PC-3 (cell line): ENCODE results near the gene STAT3. TPM values are rescaled to one million over a fixed set of nuclear protein-coding genes. Genes with fewer than 3 reads are reported as not detected.

Source experiments
- ATAC-seq: fragments of 200-7000 bp; cut with Tn5 transposase; 2 replicates; pipeline ENCODE4 v1.9.1; 2020; ENCODE audit warnings: mild to moderate bottlenecking, moderate library complexity
- BruUV-seq: library from RNA; stranded (reverse); fragments of 400-500 nt; replicated peaks from 2 replicates; lab custom pipeline; 2021; lab: Mats Ljungman, UMichigan
- CTCF ChIA-PET: fragments of 300-600 bp; sonication (Branson Sonifier 250); formaldehyde crosslinking; loops from one replicate; lab custom pipeline; 2022; ENCODE audit warnings: antibody characterized with exemption; lab: Charles Lee
- POLR2A ChIA-PET: fragments of 300-600 bp; sonication (Branson Sonifier 250); formaldehyde crosslinking; loops from one replicate; lab custom pipeline; 2022; ENCODE audit warnings: antibody characterized with exemption; ENCODE audit not compliant: unreplicated experiment; lab: Charles Lee
- DNase-seq: peaks from one replicate; pipeline ENCODE4 v3.0.0-alpha.2; 2015
- H2AFZ ChIP-seq: fragments of 300-600 bp; sonication (generic); 2 replicates; pipeline ENCODE4 v1.6.0; 2016; ENCODE audit warnings: antibody characterized with exemption, low read length
- H3F3A ChIP-seq: fragments of 300-600 bp; sonication (generic); one replicate; pipeline ENCODE4 v1.6.0; 2017; ENCODE audit warnings: antibody characterized with exemption, low read length, control low read depth, mild to moderate bottlenecking; ENCODE audit not compliant: unreplicated experiment
- H3K27ac ChIP-seq: fragments of 300-600 bp; sonication (generic); 2 replicates; pipeline ENCODE4 v1.5.1; 2016; ENCODE audit warnings: mild to moderate bottlenecking, low read length
- H3K27me3 ChIP-seq: fragments of 300-600 bp; sonication (generic); 2 replicates; pipeline ENCODE4 v1.6.1; 2016; ENCODE audit warnings: low read length, mixed read lengths
- H3K36me3 ChIP-seq: fragments of 300-600 bp; sonication (generic); 2 replicates; pipeline ENCODE4 v1.6.1; 2016; ENCODE audit warnings: low read depth, mixed run types, low read length, mixed read lengths
- H3K4me1 ChIP-seq: fragments of 300-600 bp; sonication (generic); 2 replicates; pipeline ENCODE4 v1.5.1; 2016; ENCODE audit warnings: low read length; ENCODE audit not compliant: insufficient read depth
- H3K4me2 ChIP-seq: fragments of 300-600 bp; sonication (generic); 2 replicates; pipeline ENCODE4 v1.6.0; 2016; ENCODE audit warnings: low read length
- H3K4me3 ChIP-seq: fragments of 300-600 bp; sonication (generic); 2 replicates; pipeline ENCODE4 v1.5.1; 2016; ENCODE audit warnings: mild to moderate bottlenecking, low read length, mixed read lengths
- H3K79me2 ChIP-seq: fragments of 300-600 bp; sonication (generic); 2 replicates; pipeline ENCODE4 v1.6.1; 2017; ENCODE audit warnings: low read length, mixed read lengths
- H3K9ac ChIP-seq: fragments of 300-600 bp; sonication (generic); 2 replicates; pipeline ENCODE4 v1.6.0; 2016; ENCODE audit warnings: mild to moderate bottlenecking, low read length
- H3K9me2 ChIP-seq: fragments of 300-600 bp; sonication (generic); replicated peaks from 2 replicates; pipeline ENCODE4 v1.6.1; 2016; ENCODE audit warnings: mixed run types, low read length, mixed read lengths
- H3K9me3 ChIP-seq: fragments of 300-600 bp; sonication (generic); 2 replicates; pipeline ENCODE4 v1.6.1; 2016; ENCODE audit warnings: low read length, mixed read lengths
- H4K20me1 ChIP-seq: fragments of 300-600 bp; sonication (generic); 2 replicates; pipeline ENCODE4 v1.6.1; 2016; ENCODE audit warnings: low read length, mixed read lengths
- EZH2 ChIP-seq: fragments of 300-600 bp; sonication (generic); IDR thresholded peaks from one replicate; pipeline ENCODE4 v1.6.1; 2017; ENCODE audit warnings: antibody characterized with exemption, mild to moderate bottlenecking, low read length; ENCODE audit not compliant: unreplicated experiment
- EZH2phosphoT487 ChIP-seq: fragments of 300-600 bp; sonication (generic); IDR thresholded peaks from 2 replicates; pipeline ENCODE4 v1.6.1; 2018; ENCODE audit warnings: mild to moderate bottlenecking, antibody characterized with exemption, low read length, borderline replicate concordance
- intact Hi-C: fragments of 100-400 bp; cut with micrococcal nuclease; formaldehyde crosslinking; loops from 2 replicates; pipeline ENCODE4 v1.9.0; 2023
- total RNA-seq: library from RNA; depleted of rRNA; stranded (reverse); fragments of >200 nt; gene quantifications from 2 replicates; pipeline ENCODE4 v1.2.3, GENCODE V29; 2014
- TF ChIP-seq, protein P1 (sequence below): fragments of 300-600 bp; sonication (generic); conservative IDR thresholded peaks from 2 replicates; pipeline ENCODE4 v1.5.1; 2017; ENCODE audit warnings: antibody characterized with exemption, low read depth, mild to moderate bottlenecking, low read length

The STAT3 gene
- total RNA-seq, 1 experiment from 2014 or later: not detected

DNA sequence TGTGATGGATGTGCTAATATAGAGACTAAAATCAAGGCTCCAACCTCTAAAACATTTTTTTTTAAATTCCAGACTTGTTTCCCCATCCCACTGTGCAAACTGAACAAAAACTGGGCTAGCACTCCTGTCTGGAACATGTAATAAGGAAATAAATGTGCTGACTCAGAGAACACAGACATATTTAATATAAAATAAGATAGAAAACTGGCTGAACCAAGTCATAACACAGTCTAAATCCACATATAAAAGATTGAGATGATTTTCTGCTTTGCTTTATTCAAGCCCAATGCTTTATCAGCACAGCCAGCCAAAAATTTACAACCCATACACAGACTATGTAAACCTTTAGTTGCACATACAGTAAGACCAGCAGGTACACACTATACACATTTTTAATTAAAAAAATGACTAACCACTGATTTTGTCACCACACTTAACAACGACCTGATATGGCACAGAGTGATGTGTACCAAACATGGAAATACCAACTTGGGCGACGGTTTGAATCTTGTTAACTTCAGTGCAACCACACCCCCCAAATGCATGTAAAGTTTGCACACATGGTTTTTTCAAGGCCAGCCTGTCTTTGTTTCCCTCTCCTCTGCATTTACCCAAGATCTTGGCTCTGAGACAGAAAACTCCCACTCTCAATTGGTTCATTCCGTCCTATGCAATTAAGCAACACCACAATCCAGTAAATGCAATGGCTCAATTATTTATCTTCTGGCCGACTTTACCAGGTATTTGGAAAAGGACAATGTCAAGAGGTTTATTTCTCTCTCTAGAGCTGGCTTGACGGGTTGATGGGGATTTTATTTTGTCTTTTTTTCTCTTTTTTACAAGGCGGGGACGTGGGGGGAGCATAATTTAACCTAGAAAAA is 1.2 kb downstream of the STAT3 start:
- H3K4me3 ChIP-seq: no peak overlapping the region
- no peak overlapping the region for H3K27ac ChIP-seq
- no peak overlapping the region for H3K4me2 ChIP-seq
- no peaks in the 10 kb centered on the region for H3K79me2 ChIP-seq
- no peaks in the 10 kb centered on the region for H3K27me3 ChIP-seq
- POLR2A ChIA-PET: no interaction called here
- DNase-seq (no peak), ATAC-seq (no peak)
- no peaks in the 10 kb centered on the region for H3F3A ChIP-seq
- CTCF ChIA-PET: no interaction called here
- H3K9me2 ChIP-seq: no peaks in the 10 kb centered on the region
- no peaks in the 10 kb centered on the region for H3K4me1 ChIP-seq
- no TSS peak for BruUV-seq
- intact Hi-C loops: no loop called here
- H2AFZ ChIP-seq: no peak overlapping the region
- no peak for TF ChIP-seq EZH2phosphoT487
- no peak for TF ChIP-seq EZH2
- TF ChIP-seq, protein P1, sequence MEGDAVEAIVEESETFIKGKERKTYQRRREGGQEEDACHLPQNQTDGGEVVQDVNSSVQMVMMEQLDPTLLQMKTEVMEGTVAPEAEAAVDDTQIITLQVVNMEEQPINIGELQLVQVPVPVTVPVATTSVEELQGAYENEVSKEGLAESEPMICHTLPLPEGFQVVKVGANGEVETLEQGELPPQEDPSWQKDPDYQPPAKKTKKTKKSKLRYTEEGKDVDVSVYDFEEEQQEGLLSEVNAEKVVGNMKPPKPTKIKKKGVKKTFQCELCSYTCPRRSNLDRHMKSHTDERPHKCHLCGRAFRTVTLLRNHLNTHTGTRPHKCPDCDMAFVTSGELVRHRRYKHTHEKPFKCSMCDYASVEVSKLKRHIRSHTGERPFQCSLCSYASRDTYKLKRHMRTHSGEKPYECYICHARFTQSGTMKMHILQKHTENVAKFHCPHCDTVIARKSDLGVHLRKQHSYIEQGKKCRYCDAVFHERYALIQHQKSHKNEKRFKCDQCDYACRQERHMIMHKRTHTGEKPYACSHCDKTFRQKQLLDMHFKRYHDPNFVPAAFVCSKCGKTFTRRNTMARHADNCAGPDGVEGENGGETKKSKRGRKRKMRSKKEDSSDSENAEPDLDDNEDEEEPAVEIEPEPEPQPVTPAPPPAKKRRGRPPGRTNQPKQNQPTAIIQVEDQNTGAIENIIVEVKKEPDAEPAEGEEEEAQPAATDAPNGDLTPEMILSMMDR: no peak
- H4K20me1 ChIP-seq: no peaks in the 10 kb centered on the region
- no peaks in the 10 kb centered on the region for H3K36me3 ChIP-seq
- H3K9ac ChIP-seq: no peak overlapping the region
- H3K9me3 ChIP-seq: no peaks in the 10 kb centered on the region

DNA sequence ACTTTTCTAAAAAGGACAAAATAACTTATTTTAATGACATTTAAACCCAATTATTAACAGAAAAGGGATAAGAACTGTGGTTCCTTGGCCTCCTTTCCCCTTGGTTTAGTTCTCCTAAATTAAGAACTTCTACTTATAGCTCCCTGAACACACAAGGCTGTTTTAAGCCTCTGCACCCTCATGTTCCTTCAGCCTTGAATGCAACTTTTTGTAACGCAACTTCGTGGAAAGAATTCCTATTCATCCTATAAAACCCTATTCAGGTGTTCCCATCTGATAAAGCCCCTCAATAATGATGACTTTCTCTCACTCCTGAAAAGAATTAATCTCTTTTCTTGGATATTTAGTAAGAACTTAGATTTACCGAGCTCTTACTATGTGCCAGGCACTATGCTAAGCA is 6.3 kb downstream of the STAT3 start:
- intact Hi-C loops: no loop called here

More for the DNA sequence above, 6.3 kb downstream of the STAT3 start:
- no peaks in the 10 kb centered on the region for H4K20me1 ChIP-seq
- H3F3A ChIP-seq: no peaks in the 10 kb centered on the region
- no peak for TF ChIP-seq EZH2phosphoT487
- TF ChIP-seq EZH2: no peak
- TF ChIP-seq, protein P1: no peak
- H3K36me3 ChIP-seq: no peaks in the 10 kb centered on the region
- POLR2A ChIA-PET: no interaction called here
- CTCF ChIA-PET: no interaction called here
- no peak overlapping the region for H2AFZ ChIP-seq
- no peak overlapping the region for H3K27ac ChIP-seq
- ATAC-seq (no peak), DNase-seq (no peak)
- H3K9me2 ChIP-seq: no peaks in the 10 kb centered on the region
- H3K9ac ChIP-seq: no peak overlapping the region
- H3K4me3 ChIP-seq: no peak overlapping the region
- no peaks in the 10 kb centered on the region for H3K27me3 ChIP-seq
- H3K9me3 ChIP-seq: no peaks in the 10 kb centered on the region
- H3K4me2 ChIP-seq: no peak overlapping the region
- H3K79me2 ChIP-seq: no peaks in the 10 kb centered on the region
- H3K4me1 ChIP-seq: no peaks in the 10 kb centered on the region
- no TSS peak for BruUV-seq
